Measurements from ENCODE around the gene AZU1. TPM values are rescaled to one million over a fixed set of nuclear protein-coding genes. Genes with fewer than 3 reads are reported as not detected.

The AZU1 gene
- total RNA-seq = not detected

- no peaks in the 10 kb centered on the region for H3K9me3 Mint-ChIP-seq
- H3K27ac Mint-ChIP-seq = no peak within 1 kb of the TSS
- POLR2A ChIA-PET = interaction anchor here (0.8 to 1.4 kb wide), 3 partner anchors 12 to 23 kb away, joined by 3 to 5 read pairs (median 4); no protein-coding TSS in a partner anchor
- peaks cover 7% of the 10 kb centered on the region for H3K27me3 Mint-ChIP-seq
- no peak for DNase-seq
- intact Hi-C loops (cut with micrococcal nuclease) = no loop called here
- CTCF ChIA-PET = no interaction called here
- H3K4me1 Mint-ChIP-seq (ENCODE audit: low read depth) = no peaks in the 10 kb centered on the region
- H3K36me3 Mint-ChIP-seq (ENCODE audit: low read depth) = no peaks in the 10 kb centered on the region
- TF ChIP-seq CTCF (IDR thresholded peaks at IDR 0.05) = no peak
- ATAC-seq = no peak
- H3K4me3 Mint-ChIP-seq = no peak within 1 kb of the TSS
These were observed at the start of gene AZU1 for GRCh38 chr19:827710-828321. Gene AZU1, plus strand, starts transcription at chr19:827837. Its CDS starts 10 bp downstream, at chr19:827847.

DNA sequence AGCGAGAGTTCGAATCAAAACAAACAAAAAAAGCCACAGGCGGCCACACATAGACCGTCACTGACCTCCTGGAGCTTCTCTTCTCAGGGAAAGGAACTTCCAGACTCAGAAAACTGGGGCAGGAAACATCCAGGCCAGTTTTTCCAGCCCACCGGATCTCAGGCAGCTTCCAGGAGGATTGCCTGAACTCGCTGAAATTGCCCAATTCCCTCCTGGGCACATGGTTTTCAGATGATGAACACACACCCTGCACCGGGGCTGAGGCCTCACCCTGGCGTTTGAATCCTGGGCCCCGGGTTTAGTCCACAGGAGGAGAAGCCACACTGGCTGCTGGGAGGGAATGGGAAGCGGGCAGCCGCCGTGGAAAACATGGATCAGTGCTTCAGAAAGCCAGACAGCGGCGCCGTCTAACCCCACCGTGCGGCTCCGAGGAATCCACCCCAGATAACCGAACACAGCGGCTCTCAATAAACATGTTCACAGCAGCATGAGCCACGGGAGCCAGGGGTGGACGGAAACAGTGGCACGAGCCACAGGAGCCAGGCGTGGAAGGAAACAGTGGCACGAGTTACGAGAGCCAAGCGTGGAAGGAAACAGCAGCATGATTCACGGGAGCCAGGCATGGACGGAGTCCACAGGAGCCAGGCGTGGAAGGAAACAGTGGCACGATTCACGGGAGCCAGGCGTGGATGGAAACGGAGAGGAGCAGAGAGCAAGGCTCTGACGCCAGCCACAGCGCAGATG is 48.6 kb upstream of the AZU1 start:
- no peak for TF ChIP-seq CTCF (IDR thresholded peaks at IDR 0.05)
- Mint-ChIP-seq H3K4me3 (no peak overlapping the region), H3K36me3 (ENCODE audit: low read depth) (no peaks in the 10 kb centered on the region), H3K4me1 (ENCODE audit: low read depth) (no peaks in the 10 kb centered on the region), H3K9me3 (no peaks in the 10 kb centered on the region), H3K27me3 (peaks cover 3% of the 10 kb centered on the region), H3K27ac (no peak overlapping the region)
- no peak for ATAC-seq
- ChIA-PET POLR2A (no interaction called here), CTCF (interaction anchor here (0.7 kb wide), 1 partner anchor 9 kb away, joined by 3 read pairs; no protein-coding TSS in a partner anchor)
- DNase-seq = no peak
- intact Hi-C loops (cut with micrococcal nuclease) = no loop called here

- Mint-ChIP-seq H3K9me3 (no peaks in the 10 kb centered on the region), H3K36me3 (ENCODE audit: low read depth) (no peaks in the 10 kb centered on the region), H3K4me3 (no peak overlapping the region), H3K27ac (no peak overlapping the region), H3K27me3 (peaks cover 3% of the 10 kb centered on the region), H3K4me1 (ENCODE audit: low read depth) (no peaks in the 10 kb centered on the region)
- TF ChIP-seq CTCF (IDR thresholded peaks at IDR 0.05) = no peak
- ChIA-PET CTCF (no interaction called here), POLR2A (no interaction called here)
- ATAC-seq (no peak), DNase-seq (no peak)
- intact Hi-C loops (cut with micrococcal nuclease) = no loop called here
These were observed 46.7 kb upstream of the AZU1 start for GRCh38 chr19:780935-781334.

GRCh38 chr19:781800-782184 is 45.8 kb upstream of the AZU1 start:
- ATAC-seq = no peak
- no peak for DNase-seq
- peaks cover 3% of the 10 kb centered on the region for H3K27me3 Mint-ChIP-seq
- POLR2A ChIA-PET = no interaction called here
- H3K9me3 Mint-ChIP-seq = no peaks in the 10 kb centered on the region
- intact Hi-C loops (cut with micrococcal nuclease) = no loop called here
- no peak for TF ChIP-seq CTCF (IDR thresholded peaks at IDR 0.05)
- no peak overlapping the region for H3K4me3 Mint-ChIP-seq
- H3K36me3 Mint-ChIP-seq (ENCODE audit: low read depth) = no peaks in the 10 kb centered on the region
- H3K4me1 Mint-ChIP-seq (ENCODE audit: low read depth) = no peaks in the 10 kb centered on the region
- CTCF ChIA-PET = no interaction called here
- H3K27ac Mint-ChIP-seq = no peak overlapping the region

GRCh38 chr19:782185-782877 is 45.3 kb upstream of the AZU1 start:
- Mint-ChIP-seq H3K36me3 (ENCODE audit: low read depth) (no peaks in the 10 kb centered on the region), H3K9me3 (no peaks in the 10 kb centered on the region), H3K4me1 (ENCODE audit: low read depth) (no peaks in the 10 kb centered on the region), H3K27me3 (peaks cover 3% of the 10 kb centered on the region), H3K4me3 (no peak overlapping the region), H3K27ac (no peak overlapping the region)
- intact Hi-C loops (cut with micrococcal nuclease) = no loop called here
- ChIA-PET CTCF (no interaction called here), POLR2A (no interaction called here)
- no peak for DNase-seq
- ATAC-seq = no peak
- no peak for TF ChIP-seq CTCF (IDR thresholded peaks at IDR 0.05)

Measured in activated CD8-positive, alpha-beta T cell treated with anti-CD3 and anti-CD28 coated beads for 36 hours (primary cell).